Activated CD4-positive, alpha-beta T cell treated with anti-CD3 and anti-CD28 coated beads, Interleukin-2, amount 50 U/mL, for 4 hours (primary cell): ENCODE results near the gene ZNF311.
"Not testable (repeated sequence)": the region's sequence is repeated elsewhere in the genome, so short reads cannot be mapped to it uniquely, and the experiment has no call there.

ENCODE experiments used
- DNase-seq, 2 experiments: peaks; one replicate each; pipeline ENCODE4 v3.0.0-alpha.2; 2020

Gene ZNF311

GRCh38 chr6:28953039-28953584, 52.0 kb downstream of the ZNF311 start:
- DNase-seq, result peak; percentile 55 to 56

GRCh38 chr6:28949656-28950195, 55.4 kb downstream of the ZNF311 start:
- not testable (repeated sequence) for DNase-seq

GRCh38 chr6:28948782-28949486, 56.2 kb downstream of the ZNF311 start:
- no peak for DNase-seq

- DNase-seq, result no peak
These were observed 57.3 kb downstream of the ZNF311 start for GRCh38 chr6:28947831-28948270.

- DNase-seq, result no peak
These were observed 57.9 kb downstream of the ZNF311 start for GRCh38 chr6:28947067-28947765.

- no peak for DNase-seq
These were observed 59.8 kb downstream of the ZNF311 start for GRCh38 chr6:28945349-28945748.
